GM18511 (cell line): ENCODE results near the gene IZUMO1R.
"Not testable (repeated sequence)": the region's sequence is repeated elsewhere in the genome, so short reads cannot be mapped to it uniquely, and the experiment has no call there.

ENCODE experiments used
- ATAC-seq: cut with Tn5 transposase; IDR thresholded peaks from one replicate; pipeline ENCODE4 v1.9.1; 2021; ENCODE audit warnings: mild to moderate bottlenecking, moderate library complexity; ENCODE audit not compliant: unreplicated experiment

The IZUMO1R gene

DNA sequence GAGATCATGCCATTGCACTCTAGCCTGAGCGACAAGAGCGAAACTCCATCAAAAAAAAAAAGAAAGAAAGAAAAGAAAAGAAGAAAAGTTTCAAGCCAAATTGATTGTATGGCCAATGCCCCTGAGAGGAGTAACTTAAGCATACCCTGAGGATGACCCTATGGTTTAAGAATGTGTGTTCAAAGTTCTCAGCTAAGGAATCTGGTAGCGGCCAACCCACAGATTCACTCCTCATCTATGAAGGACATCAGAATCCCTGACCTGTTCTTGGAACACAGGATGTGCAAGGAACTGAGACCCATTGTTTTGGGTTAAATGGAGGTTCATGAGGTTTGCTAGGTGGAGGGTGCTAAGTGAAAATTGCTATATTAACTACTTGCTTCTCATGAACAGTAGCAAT is 18.1 kb downstream of the IZUMO1R start:
- no peak for ATAC-seq

- peak; percentile 89 for ATAC-seq
Observed at GRCh38 chr11:94325681-94326080, 21.3 kb downstream of the IZUMO1R start.

DNA sequence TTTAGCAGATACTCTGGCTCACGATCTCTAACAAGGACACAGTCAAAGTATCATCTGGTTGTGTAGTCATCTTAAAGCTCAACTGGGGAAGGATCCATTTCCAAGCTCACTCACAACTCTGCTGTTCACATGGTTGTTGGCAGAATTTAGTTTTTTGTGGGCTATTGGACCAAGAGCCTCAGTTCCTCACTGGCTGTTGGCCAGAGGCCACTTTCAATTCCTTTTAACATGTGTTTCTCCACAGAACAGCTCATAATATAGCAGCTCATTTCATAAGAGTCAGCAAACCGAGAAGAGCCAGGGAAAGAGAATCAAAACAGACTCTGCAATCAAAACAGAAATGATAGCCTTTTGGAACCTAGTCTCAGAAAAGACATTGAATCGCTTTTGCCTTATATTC is 22.6 kb downstream of the IZUMO1R start:
- no peak for ATAC-seq

DNA sequence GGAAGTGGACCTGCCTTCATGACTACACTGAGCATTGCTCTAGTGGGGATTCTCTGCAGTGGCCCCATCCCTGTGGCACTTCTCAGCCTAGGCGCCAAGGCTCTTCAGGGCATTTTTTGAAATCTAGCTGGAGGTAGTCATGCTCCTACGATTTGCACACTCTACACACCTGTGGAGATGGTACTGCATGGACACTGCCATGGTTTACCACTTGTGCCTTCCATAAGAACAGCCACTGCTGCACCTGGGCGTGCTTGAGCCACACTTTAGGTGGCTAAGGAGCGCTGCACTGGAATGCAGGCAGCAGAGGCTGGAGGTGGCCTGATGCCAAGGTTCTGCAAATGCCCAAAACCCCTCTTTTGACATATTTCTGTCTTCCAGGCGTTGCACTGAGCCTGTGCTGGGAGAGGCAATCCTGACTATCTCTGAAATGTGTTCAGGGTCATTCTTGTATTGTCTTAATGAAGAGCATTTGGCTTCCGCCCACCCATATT is 24.3 kb downstream of the IZUMO1R start:
- ATAC-seq = no peak

DNA sequence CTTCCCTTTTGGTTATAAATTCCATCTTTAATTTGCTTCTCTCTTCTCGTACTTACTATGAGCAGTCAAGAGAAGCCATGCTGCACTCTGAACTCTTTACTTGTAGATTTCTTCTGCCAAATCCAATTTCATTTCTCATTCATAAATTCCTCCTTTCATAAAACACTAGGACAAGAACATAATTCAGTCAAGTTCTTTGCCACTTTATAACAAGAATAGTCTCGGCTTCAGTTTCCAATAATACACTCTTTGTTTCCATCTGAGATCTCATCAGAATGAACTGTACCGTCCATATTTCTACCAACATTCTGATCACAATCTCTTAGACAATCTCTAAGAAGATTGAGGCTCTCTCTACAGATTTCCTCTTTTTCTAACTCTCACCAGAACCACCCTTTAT is 25.1 kb downstream of the IZUMO1R start:
- ATAC-seq = no peak

DNA sequence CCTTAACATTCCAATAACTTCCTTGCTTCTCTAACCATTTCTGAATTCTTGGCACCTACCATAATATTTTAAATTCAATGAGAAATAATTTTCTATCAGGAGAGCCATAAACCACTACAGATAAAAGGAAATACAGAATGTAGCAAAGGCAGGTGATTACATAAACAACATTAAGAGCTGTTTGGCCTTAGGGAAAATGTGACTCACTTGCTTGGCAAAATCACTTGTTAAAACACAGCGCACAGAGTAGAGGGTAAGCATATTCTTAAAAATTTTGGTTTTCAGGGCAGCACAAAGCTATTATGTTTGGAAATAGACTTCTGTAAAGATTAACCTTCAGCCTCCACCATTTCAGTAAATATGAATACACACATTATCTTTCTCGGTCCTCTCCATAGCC is 26.4 kb downstream of the IZUMO1R start:
- no peak for ATAC-seq

DNA sequence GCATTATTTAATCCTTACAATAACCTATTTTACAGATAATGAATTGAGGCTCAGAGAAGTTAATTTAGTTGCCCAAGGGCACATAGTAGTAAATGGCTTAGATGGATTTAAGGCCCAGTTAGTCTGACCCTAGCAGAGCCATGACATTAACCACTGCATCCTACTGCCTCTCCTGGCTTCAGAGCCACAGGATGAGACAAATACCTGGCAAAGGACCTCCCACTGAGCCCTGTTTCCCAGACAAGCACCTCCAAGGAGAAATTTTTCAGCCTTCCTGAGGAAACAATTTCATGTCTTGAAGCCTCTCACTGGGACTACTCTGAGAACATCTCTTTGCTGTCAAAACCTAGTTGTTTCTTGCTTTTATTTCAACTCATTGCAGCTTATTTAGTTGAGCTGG is 28.4 kb downstream of the IZUMO1R start:
- no peak for ATAC-seq

GRCh38 chr11:94336033-94336432 is 31.7 kb downstream of the IZUMO1R start:
- ATAC-seq = no peak

DNA sequence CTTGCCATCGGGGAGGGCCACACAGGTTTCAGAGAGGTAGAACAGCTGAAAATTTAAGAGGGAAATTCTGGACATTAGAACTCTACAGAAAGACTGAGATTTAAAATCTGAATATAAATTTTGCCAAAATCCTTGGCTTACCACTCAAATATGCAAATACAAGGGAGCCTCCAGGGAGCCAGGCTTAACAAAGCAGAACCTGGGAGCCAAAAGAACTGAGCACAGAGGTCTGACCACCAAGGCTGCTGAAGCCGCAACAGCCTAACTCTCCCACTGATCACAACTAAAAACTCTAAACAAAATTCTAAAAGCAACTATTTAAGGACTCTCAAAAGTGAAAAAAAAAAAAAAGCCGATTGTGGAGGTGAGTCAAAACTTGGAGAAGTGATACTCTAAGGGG is 34.3 kb downstream of the IZUMO1R start:
- ATAC-seq = no peak

DNA sequence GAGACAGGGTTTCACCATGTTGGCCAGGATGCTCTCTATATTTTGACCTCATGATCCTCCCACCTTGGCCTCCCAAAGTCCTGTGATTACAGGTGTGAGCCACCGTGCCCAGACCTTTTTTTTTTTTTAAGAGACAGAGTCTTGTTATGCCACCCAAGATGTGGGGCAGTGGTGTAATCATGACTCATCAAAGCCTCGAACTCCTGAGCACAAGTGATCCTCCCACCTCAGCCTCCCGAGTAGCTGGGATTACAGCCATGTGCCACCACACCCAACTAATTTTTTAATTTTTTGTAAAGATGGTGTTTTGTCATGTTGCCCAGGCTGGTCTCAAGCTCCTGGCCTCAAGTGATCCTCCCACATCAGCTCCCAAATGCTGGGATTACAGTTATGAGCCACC is 37.9 kb downstream of the IZUMO1R start:
- ATAC-seq = no peak

DNA sequence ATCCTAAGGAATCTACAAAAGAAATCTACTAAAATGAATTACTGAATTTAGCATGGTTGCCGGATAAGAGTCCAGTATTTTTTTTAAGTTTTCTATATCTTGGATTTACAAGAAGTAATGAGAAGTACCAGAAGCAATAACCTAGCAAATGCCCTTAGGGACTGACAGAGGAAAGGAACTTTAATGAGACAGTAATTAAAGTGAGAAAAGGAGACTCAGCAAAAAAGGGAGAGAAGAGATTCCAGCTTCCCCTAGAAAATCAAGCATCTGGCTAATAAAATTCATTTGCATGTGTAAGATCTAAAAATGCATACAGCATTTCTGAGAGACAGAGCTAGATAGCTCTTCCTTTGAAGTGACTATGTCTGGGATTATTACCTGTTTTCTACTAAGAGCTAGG is 39.1 kb downstream of the IZUMO1R start:
- ATAC-seq = no peak

GRCh38 chr11:94346311-94346710 is 41.9 kb downstream of the IZUMO1R start:
- not testable (repeated sequence) for ATAC-seq

DNA sequence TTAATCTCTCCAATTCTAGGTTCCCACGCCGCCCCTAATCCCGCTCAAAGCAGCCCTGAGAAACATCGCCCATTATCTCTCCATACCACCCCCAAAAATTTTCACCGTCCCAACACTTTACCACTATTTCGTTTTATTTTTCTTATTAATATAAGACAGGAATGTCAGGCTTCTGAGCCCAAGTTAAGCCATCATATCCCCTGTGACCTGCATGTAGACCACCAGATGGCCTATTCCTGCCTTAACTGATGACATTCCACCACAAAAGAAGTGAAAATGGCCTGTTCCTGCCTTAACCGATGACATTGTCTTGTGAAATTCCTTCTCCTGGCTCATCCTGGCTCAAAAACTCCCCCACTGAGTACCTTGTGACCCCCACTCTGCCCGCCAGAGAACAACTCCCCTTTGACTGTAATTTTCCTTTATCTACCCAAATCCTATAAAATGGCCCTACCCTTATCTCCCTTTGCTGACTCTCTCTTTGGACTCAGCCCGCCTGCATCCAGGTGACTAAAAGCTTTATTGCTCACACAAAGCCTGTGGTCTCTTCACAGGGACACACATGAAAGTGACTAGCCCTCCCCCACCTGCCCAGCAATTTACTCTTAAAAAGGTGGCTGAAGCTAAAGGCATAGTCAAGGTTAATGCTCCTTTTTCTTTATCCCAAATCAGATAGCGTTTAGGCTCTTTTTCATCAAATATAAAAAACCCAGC is 46.6 kb downstream of the IZUMO1R start:
- not testable (repeated sequence) for ATAC-seq
